Kidney epithelial cell (primary cell): ENCODE data around the gene CRELD2. TPM values are rescaled to one million over a fixed set of nuclear protein-coding genes. Genes with fewer than 3 reads are reported as not detected.

Source experiments
- DNase-seq: peaks from one replicate; pipeline ENCODE4 v3.0.0-alpha.2; 2010; ENCODE audit warnings: low read depth
- H3K27me3 ChIP-seq: 2 replicates; pipeline ENCODE4 v1.6.0; 2011; ENCODE audit warnings: low read length; ENCODE audit not compliant: control insufficient read depth, insufficient read depth
- H3K36me3 ChIP-seq: 2 replicates; pipeline ENCODE4 v1.5.1; 2011; ENCODE audit warnings: low read length; ENCODE audit not compliant: control insufficient read depth, insufficient read depth
- H3K4me3 ChIP-seq: 2 replicates; pipeline ENCODE4 v1.5.1; 2011; ENCODE audit warnings: low read depth, mild to moderate bottlenecking, control low read depth, low read length
- CTCF ChIP-seq: IDR thresholded peaks from 2 replicates; pipeline ENCODE4 v1.5.1; 2011; ENCODE audit warnings: mild to moderate bottlenecking, moderate library complexity, low read length, control low read depth, inconsistent platforms; ENCODE audit not compliant: insufficient read depth, poor library complexity, severe bottlenecking
- total RNA-seq: library from RNA; depleted of rRNA; stranded (reverse); fragments of >200 nt; gene quantifications from 2 replicates; pipeline ENCODE4 v1.2.3, GENCODE V29; 2015

Gene CRELD2
- total RNA-seq, 1 donor from 2014 or later = 68.2 TPM

GRCh38 chr22:49899530-49899929, 18.9 kb upstream of the CRELD2 start:
- TF ChIP-seq CTCF = no peak
- H3K27me3 ChIP-seq = no peaks in the 10 kb centered on the region
- no peaks in the 10 kb centered on the region for H3K36me3 ChIP-seq
- no peak for DNase-seq
- H3K4me3 ChIP-seq = no peak overlapping the region

- TF ChIP-seq CTCF = no peak
- Histone ChIP-seq H3K36me3 (no peaks in the 10 kb centered on the region), H3K27me3 (no peaks in the 10 kb centered on the region), H3K4me3 (no peak overlapping the region)
- no peak for DNase-seq
Observed at GRCh38 chr22:49900441-49901230, 17.8 kb upstream of the CRELD2 start.

DNA sequence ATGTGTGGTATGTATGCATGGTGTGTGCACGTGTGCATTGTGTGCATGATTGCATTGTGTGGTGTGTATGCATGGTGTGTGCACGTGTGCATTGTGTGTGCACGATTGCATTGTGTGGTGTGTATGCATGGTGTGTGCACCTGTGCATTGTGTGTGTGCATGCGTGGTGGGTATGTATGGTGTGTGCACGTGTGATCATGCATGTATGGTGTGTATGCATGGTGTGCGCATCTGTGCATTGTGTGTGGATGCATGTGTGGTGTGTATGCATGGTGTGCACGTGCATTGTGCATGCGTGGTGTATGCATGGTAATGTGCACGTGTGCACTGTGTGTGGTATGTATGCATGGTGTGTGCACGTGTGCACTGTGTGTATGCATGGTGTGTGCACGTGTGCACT, 17.0 kb upstream of the CRELD2 start:
- H3K27me3 ChIP-seq = no peaks in the 10 kb centered on the region
- no peak overlapping the region for H3K4me3 ChIP-seq
- TF ChIP-seq CTCF = no peak
- no peaks in the 10 kb centered on the region for H3K36me3 ChIP-seq
- no peak for DNase-seq

DNA sequence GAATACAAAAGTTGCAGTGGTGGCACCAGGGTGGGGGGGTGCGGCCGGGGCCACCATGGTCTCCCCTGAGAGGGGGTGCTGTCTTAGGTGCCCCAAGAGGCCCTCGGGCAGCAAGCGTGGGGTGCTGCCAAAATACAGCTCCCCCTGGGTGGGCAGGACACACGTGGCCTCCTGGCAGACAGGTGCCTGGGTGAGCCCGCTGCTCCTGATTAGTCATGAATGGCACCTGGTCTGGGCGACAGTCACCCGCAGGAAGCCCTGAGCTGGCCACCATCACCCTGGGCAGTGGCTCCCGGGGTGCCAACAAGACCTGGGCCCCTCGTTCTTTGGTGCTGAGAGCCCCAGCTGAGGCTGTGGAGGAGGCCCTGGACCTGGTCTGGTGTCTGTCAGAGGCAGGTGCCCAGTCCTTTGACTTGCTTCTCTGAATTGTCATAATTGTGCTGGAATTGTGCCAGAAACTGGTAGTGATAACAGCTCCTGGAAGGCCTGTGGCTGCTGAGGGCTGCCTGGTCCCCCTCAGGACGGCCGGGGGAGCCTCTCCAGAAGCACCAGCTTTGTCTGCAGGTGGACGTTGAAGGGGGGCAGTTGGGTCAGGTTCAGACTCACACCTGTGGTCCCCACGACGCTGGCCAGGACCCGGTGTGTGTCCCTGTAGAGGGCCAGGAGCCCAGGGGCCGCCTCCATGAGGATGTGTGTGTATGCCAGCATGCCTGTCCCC, 15.0 kb upstream of the CRELD2 start:
- Histone ChIP-seq H3K4me3 (no peak overlapping the region), H3K36me3 (no peaks in the 10 kb centered on the region)

DNA sequence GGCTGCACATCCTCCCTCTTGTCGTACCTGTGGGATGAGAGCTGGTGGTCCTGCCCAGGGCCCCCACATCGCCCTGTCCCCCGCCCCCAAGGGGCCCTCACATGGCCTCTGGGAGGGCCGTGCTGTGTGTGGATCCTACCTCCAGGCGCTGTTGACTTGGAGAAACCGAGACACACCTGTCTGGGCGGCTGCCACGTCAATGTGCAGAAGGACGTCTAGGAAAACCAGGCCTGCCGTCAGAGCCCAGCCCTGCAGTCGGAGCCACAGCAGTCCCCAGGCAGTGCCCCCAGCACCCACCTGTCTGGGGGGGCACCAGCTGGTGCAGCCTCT, 14.4 kb upstream of the CRELD2 start:
- no peaks in the 10 kb centered on the region for H3K27me3 ChIP-seq
- no peak overlapping the region for H3K4me3 ChIP-seq
- DNase-seq = no peak
- no peaks in the 10 kb centered on the region for H3K36me3 ChIP-seq
- no peak for TF ChIP-seq CTCF

More for the DNA sequence above, 15.0 kb upstream of the CRELD2 start:
- no peak for DNase-seq
- H3K27me3 ChIP-seq = no peaks in the 10 kb centered on the region
- no peak for TF ChIP-seq CTCF

- DNase-seq = no peak
- no peak for TF ChIP-seq CTCF
- Histone ChIP-seq H3K27me3 (no peaks in the 10 kb centered on the region), H3K4me3 (no peak overlapping the region), H3K36me3 (no peaks in the 10 kb centered on the region)
Observed at GRCh38 chr22:49905465-49905864, 13.0 kb upstream of the CRELD2 start.
